ENCODE results near the gene CASK.

DNA sequence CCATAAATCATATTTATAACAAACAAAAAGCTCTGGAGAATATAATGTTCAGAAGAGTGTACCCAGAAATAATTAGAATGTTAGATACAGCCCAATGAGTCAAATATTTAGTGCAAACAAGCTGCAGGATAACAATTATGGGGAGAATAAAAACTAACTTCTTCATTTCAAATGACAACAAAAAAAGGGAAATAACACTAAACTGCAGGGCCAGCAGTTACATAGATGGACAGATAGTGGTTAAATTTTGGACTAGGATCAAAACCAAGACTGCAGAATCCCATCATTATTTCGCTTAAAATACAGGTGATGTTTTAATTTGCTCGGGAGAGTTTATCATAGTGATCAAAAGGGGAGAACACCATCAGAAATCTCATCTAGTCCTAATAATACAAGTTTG is 235.2 kb downstream of the CASK start:
- TF ChIP-seq, protein P1, sequence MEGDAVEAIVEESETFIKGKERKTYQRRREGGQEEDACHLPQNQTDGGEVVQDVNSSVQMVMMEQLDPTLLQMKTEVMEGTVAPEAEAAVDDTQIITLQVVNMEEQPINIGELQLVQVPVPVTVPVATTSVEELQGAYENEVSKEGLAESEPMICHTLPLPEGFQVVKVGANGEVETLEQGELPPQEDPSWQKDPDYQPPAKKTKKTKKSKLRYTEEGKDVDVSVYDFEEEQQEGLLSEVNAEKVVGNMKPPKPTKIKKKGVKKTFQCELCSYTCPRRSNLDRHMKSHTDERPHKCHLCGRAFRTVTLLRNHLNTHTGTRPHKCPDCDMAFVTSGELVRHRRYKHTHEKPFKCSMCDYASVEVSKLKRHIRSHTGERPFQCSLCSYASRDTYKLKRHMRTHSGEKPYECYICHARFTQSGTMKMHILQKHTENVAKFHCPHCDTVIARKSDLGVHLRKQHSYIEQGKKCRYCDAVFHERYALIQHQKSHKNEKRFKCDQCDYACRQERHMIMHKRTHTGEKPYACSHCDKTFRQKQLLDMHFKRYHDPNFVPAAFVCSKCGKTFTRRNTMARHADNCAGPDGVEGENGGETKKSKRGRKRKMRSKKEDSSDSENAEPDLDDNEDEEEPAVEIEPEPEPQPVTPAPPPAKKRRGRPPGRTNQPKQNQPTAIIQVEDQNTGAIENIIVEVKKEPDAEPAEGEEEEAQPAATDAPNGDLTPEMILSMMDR (IDR thresholded peaks at IDR 0.05): no peak
- TF ChIP-seq EP300 (IDR thresholded peaks at IDR 0.05): no peak
- TF ChIP-seq POLR2AphosphoS5 (IDR thresholded peaks at IDR 0.05): no peak
- no peak for TF ChIP-seq POLR2A (IDR thresholded peaks at IDR 0.05)

Data from sigmoid colon (tissue), 4 donors.